Left lung (tissue), 10 donors: ENCODE measurements around the gene BRINP3. TPM values are rescaled to one million over a fixed set of nuclear protein-coding genes. Genes with fewer than 3 reads are reported as not detected.
A peak's percentile ranks its signal among the peaks of the same experiment; 100 is the strongest.

ENCODE experiments used
- ATAC-seq: fragments of 200-7000 bp; cut with Tn5 transposase; one replicate; pipeline ENCODE4 v1.9.1; 2020; ENCODE audit warnings: moderate library complexity
- DNase-seq, 4 donors: peaks; one replicate each; pipeline ENCODE4 v3.0.0-alpha.2; 2013 to 2020
- H3K27ac ChIP-seq, 2 donors: fragments of 200-600 bp; sonication (generic) in 1 of 2; one replicate each; pipeline versions ENCODE4 v1.5.0 to v1.8.0; 2020 to 2021
- H3K27me3 ChIP-seq, 2 donors: fragments of 200-600 bp; sonication (generic) in 1 of 2; one replicate each; pipeline versions ENCODE4 v1.5.0 to v1.8.0; 2020 to 2021
- H3K36me3 ChIP-seq, 2 donors: fragments of 200-600 bp; sonication (generic) in 1 of 2; one replicate each; pipeline versions ENCODE4 v1.5.0 to v1.8.0; 2020 to 2021
- H3K4me1 ChIP-seq, 2 donors: fragments of 200-600 bp; one replicate each; pipeline ENCODE4 v1.8.0; 2021
- H3K4me3 ChIP-seq, 2 donors: fragments of 200-600 bp; sonication (generic) in 1 of 2; one replicate each; pipeline versions ENCODE4 v1.5.0 to v1.8.0; 2020 to 2021; ENCODE audit warnings: mild to moderate bottlenecking in 1 of 2
- H3K9me3 ChIP-seq, 2 donors: fragments of 200-600 bp; sonication (generic) in 1 of 2; one replicate each; pipeline versions ENCODE4 v1.5.0 to v1.8.0; 2020 to 2021
- intact Hi-C, 2 donors: fragments of 100-400 bp; cut with DNase I; formaldehyde crosslinking; loops; one replicate each; pipeline versions ENCODE4 v1.11.2 to v1.14.2; 2022
- polyA plus RNA-seq, 6 donors: library from polyadenylated mRNA; unstranded; fragments of 120-200 nt; gene quantifications; one replicate each; pipeline ENCODE4 v1.2.1, GENCODE V29; 2013; ENCODE audit not compliant: insufficient read length in 6 of 6
- total RNA-seq, 2 donors: library from RNA; stranded (reverse); fragmentation: NEBNext Ultra II Directional; extraction: Animal tissue kit (Norgen Biotek cat#: 25700); gene quantifications; one replicate each; pipeline ENCODE4 v1.2.1, GENCODE V29; 2021
- TF ChIP-seq, protein P1 (sequence below), 2 donors: fragments of 200-600 bp; sonication (generic) in 1 of 2; IDR thresholded peaks; one replicate each; pipeline versions ENCODE4 v1.5.0 to v1.8.0; 2021; ENCODE audit warnings: antibody characterized with exemption in 2 of 2
- donor health status: DM: no; HTN: yes; CAD: no.
- donor health status: DM: no; HTN: no; CAD: no.

The BRINP3 gene
- total and polyA plus RNA-seq, 8 donors = 0.47 to 18.1 (median 10.5) TPM

DNA sequence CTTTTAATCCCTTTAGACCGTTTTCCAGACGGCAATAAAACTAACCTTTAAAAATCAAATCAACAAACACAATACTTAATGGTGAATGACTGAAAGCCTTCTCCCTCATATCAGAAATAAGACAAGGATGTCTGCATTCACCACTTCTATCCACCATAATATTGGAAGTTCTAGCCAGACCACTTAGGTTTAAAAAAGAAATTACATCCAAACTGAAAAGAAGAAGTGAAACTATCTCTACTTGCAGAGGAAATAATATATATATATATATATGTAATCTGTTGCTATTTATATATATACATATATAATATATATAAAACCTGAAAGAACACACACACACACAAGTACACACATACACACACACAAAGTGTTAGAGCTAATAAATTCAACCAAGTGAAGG is 100.4 kb downstream of the BRINP3 start:
- intact Hi-C loops = no loop called here
- DNase-seq (no peak), ATAC-seq (no peak)
- H3K4me3 ChIP-seq = no peak overlapping the region
- no peaks in the 10 kb centered on the region for H3K36me3 ChIP-seq
- no peaks in the 10 kb centered on the region for H3K4me1 ChIP-seq
- TF ChIP-seq, protein P1, sequence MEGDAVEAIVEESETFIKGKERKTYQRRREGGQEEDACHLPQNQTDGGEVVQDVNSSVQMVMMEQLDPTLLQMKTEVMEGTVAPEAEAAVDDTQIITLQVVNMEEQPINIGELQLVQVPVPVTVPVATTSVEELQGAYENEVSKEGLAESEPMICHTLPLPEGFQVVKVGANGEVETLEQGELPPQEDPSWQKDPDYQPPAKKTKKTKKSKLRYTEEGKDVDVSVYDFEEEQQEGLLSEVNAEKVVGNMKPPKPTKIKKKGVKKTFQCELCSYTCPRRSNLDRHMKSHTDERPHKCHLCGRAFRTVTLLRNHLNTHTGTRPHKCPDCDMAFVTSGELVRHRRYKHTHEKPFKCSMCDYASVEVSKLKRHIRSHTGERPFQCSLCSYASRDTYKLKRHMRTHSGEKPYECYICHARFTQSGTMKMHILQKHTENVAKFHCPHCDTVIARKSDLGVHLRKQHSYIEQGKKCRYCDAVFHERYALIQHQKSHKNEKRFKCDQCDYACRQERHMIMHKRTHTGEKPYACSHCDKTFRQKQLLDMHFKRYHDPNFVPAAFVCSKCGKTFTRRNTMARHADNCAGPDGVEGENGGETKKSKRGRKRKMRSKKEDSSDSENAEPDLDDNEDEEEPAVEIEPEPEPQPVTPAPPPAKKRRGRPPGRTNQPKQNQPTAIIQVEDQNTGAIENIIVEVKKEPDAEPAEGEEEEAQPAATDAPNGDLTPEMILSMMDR (IDR thresholded peaks at IDR 0.05) = no peak
- H3K27me3 ChIP-seq = no peaks in the 10 kb centered on the region
- no peaks in the 10 kb centered on the region for H3K9me3 ChIP-seq
- no peak overlapping the region for H3K27ac ChIP-seq

DNA sequence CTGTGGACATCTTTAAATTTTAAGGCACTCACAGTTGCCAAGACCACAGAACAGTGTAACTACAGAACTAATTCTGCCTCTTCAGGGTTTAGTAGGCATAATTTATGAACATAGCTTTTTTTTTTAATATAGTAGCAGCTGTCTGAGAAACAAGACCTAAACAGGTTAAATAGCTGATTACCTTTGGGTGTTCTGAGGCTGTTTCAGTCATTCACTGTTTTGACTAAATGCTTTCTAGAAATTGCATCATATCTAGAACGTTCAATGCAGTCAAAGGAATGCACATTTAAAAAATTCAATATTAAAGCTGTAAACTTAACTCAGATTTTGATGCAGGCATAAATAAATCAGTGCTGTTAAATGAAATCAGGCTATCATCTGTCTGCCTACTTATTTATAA is 101.6 kb downstream of the BRINP3 start:
- Histone ChIP-seq H3K4me1 (no peaks in the 10 kb centered on the region), H3K4me3 (no peak overlapping the region), H3K36me3 (no peaks in the 10 kb centered on the region), H3K9me3 (no peaks in the 10 kb centered on the region), H3K27me3 (no peaks in the 10 kb centered on the region), H3K27ac (no peak overlapping the region)
- ATAC-seq (no peak), DNase-seq (no peak)
- TF ChIP-seq, protein P1 (IDR thresholded peaks at IDR 0.05) = no peak
- intact Hi-C loops = no loop called here

DNA sequence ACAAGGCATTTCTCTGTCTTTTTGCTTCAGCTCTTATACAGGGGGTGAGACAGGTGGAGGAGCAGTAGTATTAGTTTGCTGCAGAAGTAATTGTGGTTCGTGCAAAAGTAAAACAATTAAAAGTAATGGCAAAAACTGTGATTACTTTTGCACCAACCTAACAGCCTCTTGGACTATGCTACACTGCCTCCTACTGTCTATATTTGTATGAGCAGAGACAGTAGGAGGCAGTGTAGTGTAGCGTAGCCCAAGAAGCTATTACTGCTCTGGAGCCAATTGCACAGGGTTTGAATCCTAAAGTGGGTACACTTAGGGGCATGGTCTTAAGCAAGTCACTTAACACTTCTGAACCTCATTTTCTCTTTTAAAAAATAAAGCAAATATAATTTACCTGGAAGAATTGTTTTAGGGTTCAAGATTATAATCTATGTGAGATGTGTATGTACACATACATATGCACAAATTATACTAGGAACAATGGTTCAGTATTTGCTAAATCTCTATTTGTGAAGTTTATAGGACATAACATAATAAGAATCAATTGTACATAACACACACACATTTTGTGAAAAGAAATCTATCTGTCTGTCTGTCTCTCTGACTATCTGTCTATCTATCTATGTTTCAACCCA is 103.8 kb downstream of the BRINP3 start:
- Histone ChIP-seq H3K4me1 (no peaks in the 10 kb centered on the region), H3K27ac (no peak overlapping the region), H3K9me3 (no peaks in the 10 kb centered on the region), H3K36me3 (no peaks in the 10 kb centered on the region), H3K4me3 (no peak overlapping the region), H3K27me3 (no peaks in the 10 kb centered on the region)
- peak; percentile 76 for ATAC-seq
- intact Hi-C loops = no loop called here
- TF ChIP-seq, protein P1 (IDR thresholded peaks at IDR 0.05) = no peak
- DNase-seq = peak in 1 of 4 donors; percentile 8

GRCh38 chr1:190367200-190367599 is 110.5 kb downstream of the BRINP3 start:
- ATAC-seq (no peak), DNase-seq (no peak)
- Histone ChIP-seq H3K36me3 (no peaks in the 10 kb centered on the region), H3K27me3 (no peaks in the 10 kb centered on the region), H3K4me3 (no peak overlapping the region), H3K27ac (no peak overlapping the region), H3K4me1 (no peaks in the 10 kb centered on the region), H3K9me3 (peaks cover 0 to 16% of the 10 kb centered on the region in 2 donors)
- TF ChIP-seq, protein P1 (IDR thresholded peaks at IDR 0.05) = no peak
- intact Hi-C loops = no loop called here

- H3K4me1 ChIP-seq = no peaks in the 10 kb centered on the region
- TF ChIP-seq, protein P1 (IDR thresholded peaks at IDR 0.05) = no peak
- H3K9me3 ChIP-seq = peaks cover 0 to 16% of the 10 kb centered on the region in 2 donors
- DNase-seq = no peak
- H3K27me3 ChIP-seq = no peaks in the 10 kb centered on the region
- H3K4me3 ChIP-seq = no peak overlapping the region
- intact Hi-C loops = no loop called here
- ATAC-seq = no peak
- H3K36me3 ChIP-seq = no peaks in the 10 kb centered on the region
- H3K27ac ChIP-seq = no peak overlapping the region
Measured at GRCh38 chr1:190365283-190365682, 112.4 kb downstream of the BRINP3 start.
